OCI-LY3 (cell line): ENCODE results near the gene ADRA2A.

Source experiments
- H2AFZ ChIP-seq: fragments of 200-600, 300-600 bp; shearing (Covaris generic); 2 replicates; pipeline ENCODE4 v1.6.0; 2014; ENCODE audit warnings: antibody characterized with exemption, low read depth, low read length
- H3K27ac ChIP-seq: fragments of 200-600, 300-600 bp; sonication (generic); 2 replicates; pipeline ENCODE4 v1.5.1; 2014; ENCODE audit warnings: mild to moderate bottlenecking, low read length, moderate library complexity, mixed read lengths
- H3K27me3 ChIP-seq: fragments of 200-600, 300-600 bp; sonication (generic); 2 replicates; pipeline ENCODE4 v1.6.1; 2014; ENCODE audit warnings: low read depth, low read length, mixed read lengths
- H3K36me3 ChIP-seq: fragments of 200-600, 300-600 bp; sonication (generic); replicated peaks from 2 replicates; pipeline ENCODE3; 2014; ENCODE audit warnings: low read depth, low read length, mixed read lengths
- H3K4me1 ChIP-seq: fragments of 300-600, 200-600 bp; sonication (generic); 2 replicates; pipeline ENCODE4 v1.6.1; 2014; ENCODE audit warnings: low read length, mixed read lengths
- H3K4me2 ChIP-seq: fragments of 200-600, 300-600 bp; sonication (generic); 2 replicates; pipeline ENCODE4 v1.6.1; 2014; ENCODE audit warnings: low read length, mixed read lengths
- H3K4me3 ChIP-seq: fragments of 300-600, 200-600 bp; sonication (generic); 2 replicates; pipeline ENCODE4 v1.5.1; 2014; ENCODE audit warnings: antibody characterized with exemption, mild to moderate bottlenecking, low read length, moderate library complexity
- H3K79me2 ChIP-seq: fragments of 300-600, 200-600 bp; shearing (Covaris generic); 2 replicates; pipeline ENCODE4 v1.6.1; 2014; ENCODE audit warnings: mild to moderate bottlenecking, low read length, mixed read lengths
- H3K9ac ChIP-seq: fragments of 300-600, 200-600 bp; shearing (Covaris generic); 2 replicates; pipeline ENCODE4 v1.6.0; 2014; ENCODE audit warnings: mild to moderate bottlenecking, low read length, moderate library complexity
- H3K9me3 ChIP-seq: fragments of 200-600, 300-600 bp; shearing (Covaris generic); 2 replicates; pipeline ENCODE4 v1.6.1; 2014; ENCODE audit warnings: low read length, mixed read lengths; ENCODE audit not compliant: insufficient read depth
- H4K20me1 ChIP-seq: fragments of 200-600, 300-600 bp; sonication (generic); 2 replicates; pipeline ENCODE4 v1.6.1; 2016; ENCODE audit warnings: low read length, mixed read lengths; ENCODE audit not compliant: insufficient read depth
- CTCF ChIP-seq: fragments of 200-600, 300-600 bp; sonication (generic); IDR thresholded peaks from 2 replicates; pipeline ENCODE4 v1.5.1; 2014; ENCODE audit warnings: antibody characterized with exemption, low read length, low read depth
- EZH2phosphoT487 ChIP-seq: fragments of 200-600 bp; shearing (Covaris generic); IDR thresholded peaks from 2 replicates; pipeline ENCODE4 v1.6.1; 2018; ENCODE audit warnings: antibody characterized with exemption, mixed run types, low read depth

The ADRA2A gene

GRCh38 chr10:111037858-111038257 lies 39.0 kb upstream of the ADRA2A start:
- 0 out of 2 replicates have a peak, but pooled peaks cover 5% of the 10 kb centered on the region for H3K9me3 ChIP-seq

DNA sequence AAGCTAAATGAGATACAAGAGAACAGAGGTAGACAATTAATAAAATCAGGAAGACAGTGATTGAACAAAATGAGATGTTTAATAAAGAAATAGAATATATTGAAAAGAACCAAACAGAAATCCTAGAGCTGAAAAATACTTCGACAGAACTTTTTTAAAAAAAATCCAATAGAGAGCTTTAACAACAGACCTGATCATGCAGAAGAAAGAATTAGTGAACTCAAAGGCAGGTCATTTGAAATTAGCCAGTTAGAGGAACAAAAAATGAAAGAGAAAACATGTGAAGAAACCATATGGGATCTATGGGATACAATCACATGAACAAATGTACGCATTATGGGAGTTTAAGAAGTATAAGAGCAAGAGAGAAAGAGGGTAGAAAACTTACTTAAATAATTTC lies 37.3 kb upstream of the ADRA2A start:
- Histone ChIP-seq H3K4me1 (peaks cover 7% of the 10 kb centered on the region), H2AFZ (no peak overlapping the region), H3K27me3 (no peaks in the 10 kb centered on the region), H3K4me2 (no peak overlapping the region), H3K4me3 (no peak overlapping the region), H4K20me1 (no peaks in the 10 kb centered on the region), H3K79me2 (no peaks in the 10 kb centered on the region), H3K9me3 (0 out of 2 replicates have a peak, but pooled peaks cover 5% of the 10 kb centered on the region), H3K27ac (no peak overlapping the region), H3K36me3 (no peaks in the 10 kb centered on the region), H3K9ac (no peak overlapping the region)
- TF ChIP-seq CTCF (no peak), EZH2phosphoT487 (no peak)

More at GRCh38 chr10:111037858-111038257, 39.0 kb upstream of the ADRA2A start:
- H3K36me3 ChIP-seq, result peaks cover 3% of the 10 kb centered on the region
- TF ChIP-seq CTCF (no peak), EZH2phosphoT487 (no peak)
- H3K9ac ChIP-seq, result no peak overlapping the region
- H3K27ac ChIP-seq, result no peak overlapping the region
- peaks cover 11% of the 10 kb centered on the region for H3K4me1 ChIP-seq
- H3K4me3 ChIP-seq, result no peak overlapping the region
- no peaks in the 10 kb centered on the region for H3K79me2 ChIP-seq
- no peaks in the 10 kb centered on the region for H3K27me3 ChIP-seq
- no peaks in the 10 kb centered on the region for H4K20me1 ChIP-seq
- H3K4me2 ChIP-seq, result no peak overlapping the region
- H2AFZ ChIP-seq, result no peak overlapping the region

DNA sequence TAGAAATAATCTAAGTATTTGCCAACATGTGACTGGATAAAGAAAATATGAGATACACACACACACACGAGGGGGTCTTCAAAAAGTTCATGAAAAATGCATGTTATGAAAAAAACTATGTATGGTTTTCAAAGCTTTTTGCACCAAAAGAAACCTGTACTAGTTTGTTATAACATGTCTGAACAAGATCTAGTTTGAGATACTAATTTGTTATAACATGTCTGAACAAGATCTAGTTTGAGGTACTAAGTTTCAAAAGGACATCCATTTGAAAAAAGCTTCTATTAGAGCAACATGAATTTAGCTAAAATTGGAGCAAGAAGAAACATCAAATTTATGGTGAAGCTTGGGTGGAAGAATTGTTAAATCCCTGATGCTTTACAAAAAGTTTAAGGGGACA lies 19.8 kb upstream of the ADRA2A start:
- no peaks in the 10 kb centered on the region for H3K27me3 ChIP-seq
- no peaks in the 10 kb centered on the region for H3K79me2 ChIP-seq
- H3K4me1 ChIP-seq, result no peaks in the 10 kb centered on the region
- H3K9ac ChIP-seq, result no peak overlapping the region
- no peak overlapping the region for H3K4me3 ChIP-seq
- no peak overlapping the region for H2AFZ ChIP-seq
- TF ChIP-seq EZH2phosphoT487 (no peak), CTCF (no peak)
- no peaks in the 10 kb centered on the region for H3K36me3 ChIP-seq
- no peaks in the 10 kb centered on the region for H3K9me3 ChIP-seq
- H3K4me2 ChIP-seq, result no peak overlapping the region
- H4K20me1 ChIP-seq, result no peaks in the 10 kb centered on the region
- no peak overlapping the region for H3K27ac ChIP-seq

- no peaks in the 10 kb centered on the region for H3K27me3 ChIP-seq
- no peak overlapping the region for H2AFZ ChIP-seq
- H4K20me1 ChIP-seq, result no peaks in the 10 kb centered on the region
- H3K79me2 ChIP-seq, result no peaks in the 10 kb centered on the region
- H3K9me3 ChIP-seq, result no peaks in the 10 kb centered on the region
- no peak overlapping the region for H3K4me3 ChIP-seq
- H3K36me3 ChIP-seq, result no peaks in the 10 kb centered on the region
- no peak overlapping the region for H3K27ac ChIP-seq
- no peak overlapping the region for H3K4me2 ChIP-seq
- H3K4me1 ChIP-seq, result no peaks in the 10 kb centered on the region
- TF ChIP-seq CTCF (no peak), EZH2phosphoT487 (no peak)
- no peak overlapping the region for H3K9ac ChIP-seq
Measured at GRCh38 chr10:111063471-111063870, 13.4 kb upstream of the ADRA2A start.
